ENCODE results near the gene SIX4. TPM values are rescaled to one million over a fixed set of nuclear protein-coding genes. Genes with fewer than 3 reads are reported as not detected.
A peak's percentile ranks its signal among the peaks of the same experiment; 100 is the strongest.

The SIX4 gene
- total and polyA plus RNA-seq, 9 of the 15 experiments (the other 6 are each of a cell fraction or from before 2014, with no cell fraction given) = 0.77 to 8.6 (median 5.6) TPM

DNA sequence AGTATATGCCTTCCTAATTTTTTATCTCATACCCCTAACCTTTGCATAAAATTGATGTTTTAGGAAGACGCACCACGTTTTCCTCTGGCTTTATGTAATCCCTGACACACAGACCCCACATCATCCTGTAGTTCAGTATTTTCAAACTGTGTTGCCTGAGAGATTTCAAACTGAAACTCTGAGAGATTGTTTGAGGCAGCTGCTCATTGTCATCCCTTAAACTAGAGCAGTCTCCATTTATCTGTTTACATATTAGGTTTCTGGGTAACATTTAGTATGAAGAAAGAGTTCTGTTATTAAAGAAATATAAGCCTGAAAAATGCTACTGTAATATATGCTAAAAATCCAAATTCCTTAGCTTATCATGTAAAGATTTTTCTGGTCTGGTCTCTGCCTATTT lies 34.7 kb upstream of the SIX4 start (continued):
- TF ChIP-seq, protein P1, sequence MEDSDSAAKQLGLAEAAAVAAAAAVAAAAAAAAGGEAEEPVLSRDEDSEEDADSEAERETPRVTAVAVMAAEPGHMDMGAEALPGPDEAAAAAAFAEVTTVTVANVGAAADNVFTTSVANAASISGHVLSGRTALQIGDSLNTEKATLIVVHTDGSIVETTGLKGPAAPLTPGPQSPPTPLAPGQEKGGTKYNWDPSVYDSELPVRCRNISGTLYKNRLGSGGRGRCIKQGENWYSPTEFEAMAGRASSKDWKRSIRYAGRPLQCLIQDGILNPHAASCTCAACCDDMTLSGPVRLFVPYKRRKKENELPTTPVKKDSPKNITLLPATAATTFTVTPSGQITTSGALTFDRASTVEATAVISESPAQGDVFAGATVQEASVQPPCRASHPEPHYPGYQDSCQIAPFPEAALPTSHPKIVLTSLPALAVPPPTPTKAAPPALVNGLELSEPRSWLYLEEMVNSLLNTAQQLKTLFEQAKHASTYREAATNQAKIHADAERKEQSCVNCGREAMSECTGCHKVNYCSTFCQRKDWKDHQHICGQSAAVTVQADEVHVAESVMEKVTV (CRISPR knock-in tag; IDR thresholded peaks at IDR 0.05) = no peak
- TF ChIP-seq BCL6 (CRISPR knock-in tag; IDR thresholded peaks at IDR 0.05) = no peak

DNA sequence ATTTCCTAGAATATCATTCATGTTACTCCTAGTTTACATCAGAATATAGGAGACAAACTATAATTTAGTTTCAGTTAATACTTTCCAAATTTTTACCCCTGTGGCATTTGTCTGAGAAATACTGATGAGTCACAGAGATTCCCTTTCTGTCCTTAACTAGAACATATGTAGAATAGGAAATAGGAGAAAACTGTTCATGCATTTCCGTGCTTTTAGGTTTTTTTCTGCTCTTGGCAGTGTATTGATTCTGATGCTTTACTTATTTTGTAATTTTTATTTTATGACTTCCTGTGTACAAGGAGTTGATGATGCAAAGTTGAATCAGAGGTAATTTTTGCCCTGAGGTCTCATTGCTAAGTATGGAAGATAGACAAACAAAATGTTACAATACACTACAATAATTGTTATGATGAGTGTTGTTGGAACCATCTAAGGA lies 33.4 kb upstream of the SIX4 start:
- H3K27ac ChIP-seq (ENCODE audit: extremely low read depth, low read depth, low read length) = no peak overlapping the region
- peaks cover 15% of the 10 kb centered on the region; the same call in 2 of the 3 replicates for H3K79me2 ChIP-seq (ENCODE audit: control insufficient read depth, insufficient read depth, low read length)
- WGBS (ENCODE audit: insufficient coverage, low coverage, missing lambda C conversion rate) = 56% methylated on average over 1 of the region's 1 CpG
- CTCF ChIA-PET (ENCODE audit: low intra/inter-chr PET ratio) = no interaction called here
- no peak overlapping the region for H3K4me2 ChIP-seq (ENCODE audit: insufficient read depth, low read length)
- no peak overlapping the region for H2AFZ ChIP-seq (ENCODE audit: low read depth, low read length)
- intact Hi-C loops (cut with micrococcal nuclease) = no loop called here
- H3K9me1 ChIP-seq (ENCODE audit: control insufficient read depth, insufficient read depth, low read length) = no peaks in the 10 kb centered on the region
- in situ Hi-C loops (cut with MboI) = no loop called here
- no peak overlapping the region for H3K4me3 ChIP-seq
- no peak for ATAC-seq
- H3K36me3 ChIP-seq (ENCODE audit: control insufficient read depth, insufficient read depth, low read length) = no peaks in the 10 kb centered on the region; the same call in 2 of the 3 replicates
- 0 out of 2 replicates have a peak, but pooled peaks cover 3% of the 10 kb centered on the region for H4K20me1 ChIP-seq (replicated peaks; ENCODE audit: control insufficient read depth, insufficient read depth, low read length)
- H3K4me1 ChIP-seq (replicated peaks in 1 of 2; ENCODE audit: control insufficient read depth in 2 of 2, insufficient read depth in 2 of 2, low read length in 2 of 2) = peaks cover 0 to 6% of the 10 kb centered on the region in 2 experiments; a peak in 2 of 5 replicates
- POLR2A ChIA-PET = no interaction called here
- no peak overlapping the region for H3K9ac ChIP-seq (ENCODE audit: insufficient read depth in 1 of 2, low read depth in 2 of 2, low read length in 2 of 2)
- no peaks in the 10 kb centered on the region for H3K27me3 ChIP-seq (ENCODE audit: control insufficient read depth in 2 of 2, insufficient read depth in 2 of 2, low read length in 2 of 2)
- TF ChIP-seq, protein P2, sequence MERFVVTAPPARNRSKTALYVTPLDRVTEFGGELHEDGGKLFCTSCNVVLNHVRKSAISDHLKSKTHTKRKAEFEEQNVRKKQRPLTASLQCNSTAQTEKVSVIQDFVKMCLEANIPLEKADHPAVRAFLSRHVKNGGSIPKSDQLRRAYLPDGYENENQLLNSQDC (CRISPR knock-in tag; IDR thresholded peaks at IDR 0.05) = no peak
- TF ChIP-seq, protein P3, sequence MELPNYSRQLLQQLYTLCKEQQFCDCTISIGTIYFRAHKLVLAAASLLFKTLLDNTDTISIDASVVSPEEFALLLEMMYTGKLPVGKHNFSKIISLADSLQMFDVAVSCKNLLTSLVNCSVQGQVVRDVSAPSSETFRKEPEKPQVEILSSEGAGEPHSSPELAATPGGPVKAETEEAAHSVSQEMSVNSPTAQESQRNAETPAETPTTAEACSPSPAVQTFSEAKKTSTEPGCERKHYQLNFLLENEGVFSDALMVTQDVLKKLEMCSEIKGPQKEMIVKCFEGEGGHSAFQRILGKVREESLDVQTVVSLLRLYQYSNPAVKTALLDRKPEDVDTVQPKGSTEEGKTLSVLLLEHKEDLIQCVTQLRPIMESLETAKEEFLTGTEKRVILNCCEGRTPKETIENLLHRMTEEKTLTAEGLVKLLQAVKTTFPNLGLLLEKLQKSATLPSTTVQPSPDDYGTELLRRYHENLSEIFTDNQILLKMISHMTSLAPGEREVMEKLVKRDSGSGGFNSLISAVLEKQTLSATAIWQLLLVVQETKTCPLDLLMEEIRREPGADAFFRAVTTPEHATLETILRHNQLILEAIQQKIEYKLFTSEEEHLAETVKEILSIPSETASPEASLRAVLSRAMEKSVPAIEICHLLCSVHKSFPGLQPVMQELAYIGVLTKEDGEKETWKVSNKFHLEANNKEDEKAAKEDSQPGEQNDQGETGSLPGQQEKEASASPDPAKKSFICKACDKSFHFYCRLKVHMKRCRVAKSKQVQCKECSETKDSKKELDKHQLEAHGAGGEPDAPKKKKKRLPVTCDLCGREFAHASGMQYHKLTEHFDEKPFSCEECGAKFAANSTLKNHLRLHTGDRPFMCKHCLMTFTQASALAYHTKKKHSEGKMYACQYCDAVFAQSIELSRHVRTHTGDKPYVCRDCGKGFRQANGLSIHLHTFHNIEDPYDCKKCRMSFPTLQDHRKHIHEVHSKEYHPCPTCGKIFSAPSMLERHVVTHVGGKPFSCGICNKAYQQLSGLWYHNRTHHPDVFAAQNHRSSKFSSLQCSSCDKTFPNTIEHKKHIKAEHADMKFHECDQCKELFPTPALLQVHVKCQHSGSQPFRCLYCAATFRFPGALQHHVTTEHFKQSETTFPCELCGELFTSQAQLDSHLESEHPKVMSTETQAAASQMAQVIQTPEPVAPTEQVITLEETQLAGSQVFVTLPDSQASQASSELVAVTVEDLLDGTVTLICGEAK (IDR thresholded peaks at IDR 0.05) = peak; percentile 9; the same call in 1 of the 2 replicates
- TF ChIP-seq, protein P3 (CRISPR knock-in tag; IDR thresholded peaks at IDR 0.05) = no peak
- TF ChIP-seq, protein P4, sequence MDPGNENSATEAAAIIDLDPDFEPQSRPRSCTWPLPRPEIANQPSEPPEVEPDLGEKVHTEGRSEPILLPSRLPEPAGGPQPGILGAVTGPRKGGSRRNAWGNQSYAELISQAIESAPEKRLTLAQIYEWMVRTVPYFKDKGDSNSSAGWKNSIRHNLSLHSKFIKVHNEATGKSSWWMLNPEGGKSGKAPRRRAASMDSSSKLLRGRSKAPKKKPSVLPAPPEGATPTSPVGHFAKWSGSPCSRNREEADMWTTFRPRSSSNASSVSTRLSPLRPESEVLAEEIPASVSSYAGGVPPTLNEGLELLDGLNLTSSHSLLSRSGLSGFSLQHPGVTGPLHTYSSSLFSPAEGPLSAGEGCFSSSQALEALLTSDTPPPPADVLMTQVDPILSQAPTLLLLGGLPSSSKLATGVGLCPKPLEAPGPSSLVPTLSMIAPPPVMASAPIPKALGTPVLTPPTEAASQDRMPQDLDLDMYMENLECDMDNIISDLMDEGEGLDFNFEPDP (CRISPR knock-in tag; IDR thresholded peaks at IDR 0.05) = no peak
- no peak for TF ChIP-seq RAD51 (IDR thresholded peaks at IDR 0.05; ENCODE audit: borderline replicate concordance, low read depth)
- no TSS peak for BruUV-seq (replicated peaks)
- H3K9me3 ChIP-seq (replicated peaks; ENCODE audit: control insufficient read depth, insufficient read depth, low read depth, low read length) = no peaks in the 10 kb centered on the region
- no peak for DNase-seq (ENCODE audit: extremely low read depth in 1 of 4, low spot score in 3 of 4)
- FAIRE-seq = no peak

Data from K562 (cell line).